ENCODE results near the gene PABPC1L.
A peak's percentile ranks its signal among the peaks of the same experiment; 100 is the strongest.

The PABPC1L gene

DNA sequence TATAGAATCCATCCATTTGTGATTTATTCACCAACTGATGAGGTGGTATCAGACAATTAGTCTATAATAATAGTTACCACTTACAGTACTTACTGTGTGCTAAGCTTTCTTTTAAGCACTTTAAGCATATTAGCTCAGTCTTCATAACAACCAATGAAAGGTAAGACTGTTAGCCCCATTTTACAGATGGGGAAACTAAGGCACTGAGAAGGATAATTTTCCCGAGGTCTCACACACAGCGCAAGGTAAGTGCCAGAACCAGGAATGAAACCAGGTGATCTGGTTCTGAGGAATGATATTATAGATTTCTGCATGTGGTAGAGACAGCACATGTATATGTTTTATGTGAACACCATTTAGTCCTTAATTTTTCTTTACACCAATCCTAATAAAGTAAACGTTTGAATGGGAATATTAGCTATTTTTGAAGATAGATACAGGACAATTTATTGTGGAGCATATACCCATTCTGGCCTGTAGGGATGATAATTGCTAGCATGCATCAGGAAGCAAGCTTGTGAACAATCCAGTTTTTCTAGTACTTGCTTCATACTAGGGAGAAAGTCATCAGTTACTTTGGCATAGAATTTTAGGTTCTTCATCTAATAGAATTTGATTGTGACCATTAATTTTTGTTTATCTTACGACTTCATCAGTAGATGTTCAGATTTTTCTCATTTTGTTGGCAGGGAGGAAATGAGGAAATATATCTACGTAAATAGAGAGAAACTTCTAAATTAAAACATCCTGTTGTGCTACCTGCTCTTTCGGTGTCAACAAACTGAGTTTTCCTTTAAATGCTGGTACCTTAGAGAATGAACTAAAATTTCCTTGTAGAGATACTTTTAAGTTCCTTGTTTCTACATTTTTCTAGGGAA is 21.4 kb upstream of the PABPC1L start:
- TF ChIP-seq NFIC (IDR thresholded peaks at IDR 0.05) (no peak), CEBPB (IDR thresholded peaks at IDR 0.05) (peak; percentile 28; the same call in 1 of the 2 replicates)

DNA sequence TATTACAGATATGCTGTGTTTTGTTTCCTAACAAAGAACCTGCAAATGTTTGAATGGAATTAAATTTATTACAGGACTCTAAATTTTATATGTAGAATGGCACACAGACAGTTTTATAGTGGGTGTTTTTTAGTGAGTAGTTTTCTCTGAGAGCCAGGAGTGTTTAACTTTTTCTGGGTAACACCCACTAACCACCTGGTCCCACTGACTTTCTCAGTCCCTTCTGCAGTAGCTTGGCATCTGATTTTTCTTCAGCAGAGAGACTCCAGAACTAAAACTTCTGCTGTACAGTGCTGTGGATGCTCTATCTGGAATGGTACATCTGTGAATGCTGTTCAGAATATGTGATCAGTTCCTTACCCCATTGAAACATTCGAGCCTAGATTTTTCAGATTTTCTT is 18.0 kb upstream of the PABPC1L start:
- no peak for TF ChIP-seq TEAD4 (IDR thresholded peaks at IDR 0.05)
- TF ChIP-seq, protein P1, sequence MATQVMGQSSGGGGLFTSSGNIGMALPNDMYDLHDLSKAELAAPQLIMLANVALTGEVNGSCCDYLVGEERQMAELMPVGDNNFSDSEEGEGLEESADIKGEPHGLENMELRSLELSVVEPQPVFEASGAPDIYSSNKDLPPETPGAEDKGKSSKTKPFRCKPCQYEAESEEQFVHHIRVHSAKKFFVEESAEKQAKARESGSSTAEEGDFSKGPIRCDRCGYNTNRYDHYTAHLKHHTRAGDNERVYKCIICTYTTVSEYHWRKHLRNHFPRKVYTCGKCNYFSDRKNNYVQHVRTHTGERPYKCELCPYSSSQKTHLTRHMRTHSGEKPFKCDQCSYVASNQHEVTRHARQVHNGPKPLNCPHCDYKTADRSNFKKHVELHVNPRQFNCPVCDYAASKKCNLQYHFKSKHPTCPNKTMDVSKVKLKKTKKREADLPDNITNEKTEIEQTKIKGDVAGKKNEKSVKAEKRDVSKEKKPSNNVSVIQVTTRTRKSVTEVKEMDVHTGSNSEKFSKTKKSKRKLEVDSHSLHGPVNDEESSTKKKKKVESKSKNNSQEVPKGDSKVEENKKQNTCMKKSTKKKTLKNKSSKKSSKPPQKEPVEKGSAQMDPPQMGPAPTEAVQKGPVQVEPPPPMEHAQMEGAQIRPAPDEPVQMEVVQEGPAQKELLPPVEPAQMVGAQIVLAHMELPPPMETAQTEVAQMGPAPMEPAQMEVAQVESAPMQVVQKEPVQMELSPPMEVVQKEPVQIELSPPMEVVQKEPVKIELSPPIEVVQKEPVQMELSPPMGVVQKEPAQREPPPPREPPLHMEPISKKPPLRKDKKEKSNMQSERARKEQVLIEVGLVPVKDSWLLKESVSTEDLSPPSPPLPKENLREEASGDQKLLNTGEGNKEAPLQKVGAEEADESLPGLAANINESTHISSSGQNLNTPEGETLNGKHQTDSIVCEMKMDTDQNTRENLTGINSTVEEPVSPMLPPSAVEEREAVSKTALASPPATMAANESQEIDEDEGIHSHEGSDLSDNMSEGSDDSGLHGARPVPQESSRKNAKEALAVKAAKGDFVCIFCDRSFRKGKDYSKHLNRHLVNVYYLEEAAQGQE (IDR thresholded peaks at IDR 0.05; ENCODE audit: low read depth), result no peak
- no peak for TF ChIP-seq CREB1 (IDR thresholded peaks at IDR 0.05; ENCODE audit: low read depth)
- no peak for TF ChIP-seq FOXM1 (IDR thresholded peaks at IDR 0.05; ENCODE audit: borderline replicate concordance, low read depth)
- TF ChIP-seq ZBTB7A (IDR thresholded peaks at IDR 0.05; ENCODE audit: low read depth), result no peak
- no peak for TF ChIP-seq EP300 (IDR thresholded peaks at IDR 0.05; ENCODE audit: borderline replicate concordance)
- no peak for TF ChIP-seq RAD21 (IDR thresholded peaks at IDR 0.05; ENCODE audit: low read depth)
- no peak for TF ChIP-seq TCF12 (IDR thresholded peaks at IDR 0.05; ENCODE audit: low read depth)
- TF ChIP-seq, protein P2, sequence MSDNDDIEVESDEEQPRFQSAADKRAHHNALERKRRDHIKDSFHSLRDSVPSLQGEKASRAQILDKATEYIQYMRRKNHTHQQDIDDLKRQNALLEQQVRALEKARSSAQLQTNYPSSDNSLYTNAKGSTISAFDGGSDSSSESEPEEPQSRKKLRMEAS (IDR thresholded peaks at IDR 0.05), result no peak
- TF ChIP-seq, protein P3, sequence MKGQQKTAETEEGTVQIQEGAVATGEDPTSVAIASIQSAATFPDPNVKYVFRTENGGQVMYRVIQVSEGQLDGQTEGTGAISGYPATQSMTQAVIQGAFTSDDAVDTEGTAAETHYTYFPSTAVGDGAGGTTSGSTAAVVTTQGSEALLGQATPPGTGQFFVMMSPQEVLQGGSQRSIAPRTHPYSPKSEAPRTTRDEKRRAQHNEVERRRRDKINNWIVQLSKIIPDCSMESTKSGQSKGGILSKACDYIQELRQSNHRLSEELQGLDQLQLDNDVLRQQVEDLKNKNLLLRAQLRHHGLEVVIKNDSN (IDR thresholded peaks at IDR 0.05), result no peak
- no peak for TF ChIP-seq TAF1 (IDR thresholded peaks at IDR 0.05; ENCODE audit: low read depth)

DNA sequence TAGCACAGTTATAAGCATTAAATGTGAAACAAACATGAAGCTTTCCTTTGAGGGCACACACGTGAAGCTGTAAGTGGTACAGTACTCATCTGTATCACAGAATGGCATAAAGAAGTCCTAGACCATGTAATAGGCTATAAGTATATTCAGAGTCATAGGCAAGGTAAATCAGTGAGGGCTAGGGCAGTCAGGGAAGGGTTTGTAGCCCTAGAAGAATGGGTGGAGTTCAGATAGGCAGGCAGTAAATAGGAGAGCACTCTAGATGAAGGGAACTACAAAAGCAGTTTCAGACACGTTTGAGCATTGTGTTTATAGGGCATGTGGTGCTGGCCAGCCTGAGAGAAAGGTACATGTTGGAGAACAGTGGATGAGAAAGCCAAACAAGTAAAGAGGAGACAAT is 14.9 kb upstream of the PABPC1L start:
- TF ChIP-seq, protein P1 (IDR thresholded peaks at IDR 0.05; ENCODE audit: low read depth), result no peak
- no peak for TF ChIP-seq NFIC (IDR thresholded peaks at IDR 0.05)
- no peak for TF ChIP-seq FOXM1 (IDR thresholded peaks at IDR 0.05; ENCODE audit: borderline replicate concordance, low read depth)
- TF ChIP-seq EP300 (IDR thresholded peaks at IDR 0.05; ENCODE audit: borderline replicate concordance), result no peak
- TF ChIP-seq, protein P2 (IDR thresholded peaks at IDR 0.05), result no peak
- no peak for TF ChIP-seq TAF1 (IDR thresholded peaks at IDR 0.05; ENCODE audit: low read depth)
- no peak for TF ChIP-seq CEBPB (IDR thresholded peaks at IDR 0.05)
- no peak for TF ChIP-seq RAD21 (IDR thresholded peaks at IDR 0.05; ENCODE audit: low read depth)
- TF ChIP-seq TCF12 (IDR thresholded peaks at IDR 0.05; ENCODE audit: low read depth), result no peak
- TF ChIP-seq YY1 (IDR thresholded peaks at IDR 0.05; ENCODE audit: low read depth), result no peak
- no peak for TF ChIP-seq CREB1 (IDR thresholded peaks at IDR 0.05; ENCODE audit: low read depth)
- TF ChIP-seq ZBTB7A (IDR thresholded peaks at IDR 0.05; ENCODE audit: low read depth), result no peak
- TF ChIP-seq, protein P3 (IDR thresholded peaks at IDR 0.05), result no peak
- TF ChIP-seq EGR1 (IDR thresholded peaks at IDR 0.05), result no peak
- no peak for TF ChIP-seq TEAD4 (IDR thresholded peaks at IDR 0.05)

DNA sequence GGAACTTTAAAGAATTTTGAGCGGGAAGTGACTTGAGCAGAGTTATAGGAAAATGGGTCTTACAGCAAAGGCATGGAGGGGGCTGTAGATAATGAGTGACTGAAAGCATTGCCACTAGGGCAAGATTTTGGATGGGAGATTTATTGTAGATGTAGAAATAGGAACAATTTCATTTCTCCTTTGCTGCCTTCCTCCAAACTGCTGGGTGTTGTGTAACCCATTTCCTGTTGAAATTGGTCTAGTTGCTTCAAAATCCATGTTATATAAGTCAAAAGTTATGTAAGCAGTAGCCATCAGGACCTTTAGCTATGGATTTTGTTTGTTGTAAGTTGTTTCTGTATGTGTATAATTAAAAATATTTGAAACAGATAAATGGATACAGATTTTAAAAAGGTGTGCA is 13.3 kb upstream of the PABPC1L start:
- TF ChIP-seq EP300 (IDR thresholded peaks at IDR 0.05; ENCODE audit: borderline replicate concordance) (no peak), EGR1 (IDR thresholded peaks at IDR 0.05) (no peak), CEBPB (IDR thresholded peaks at IDR 0.05) (no peak), NFIC (IDR thresholded peaks at IDR 0.05) (no peak)
- TF ChIP-seq, protein P1 (IDR thresholded peaks at IDR 0.05; ENCODE audit: low read depth), result no peak
- TF ChIP-seq, protein P2 (IDR thresholded peaks at IDR 0.05), result no peak

Data from Ishikawa (cell line).